Measurements from ENCODE around the gene DSCAM.

GRCh38 chr21:40687625-40688024 is 159.3 kb downstream of the DSCAM start:
- TF ChIP-seq EZH2 (IDR thresholded peaks at IDR 0.05; ENCODE audit: insufficient read depth, poor library complexity, severe bottlenecking) (no peak), EZH2phosphoT487 (IDR thresholded peaks at IDR 0.05; ENCODE audit: insufficient read depth, low read depth) (no peak)
